ENCODE measurements around the gene PPM1L. TPM values are rescaled to one million over a fixed set of nuclear protein-coding genes. Genes with fewer than 3 reads are reported as not detected.

The PPM1L gene
- total RNA-seq, 2 donors from 2014 or later, result 23.8 to 47.4 TPM

DNA sequence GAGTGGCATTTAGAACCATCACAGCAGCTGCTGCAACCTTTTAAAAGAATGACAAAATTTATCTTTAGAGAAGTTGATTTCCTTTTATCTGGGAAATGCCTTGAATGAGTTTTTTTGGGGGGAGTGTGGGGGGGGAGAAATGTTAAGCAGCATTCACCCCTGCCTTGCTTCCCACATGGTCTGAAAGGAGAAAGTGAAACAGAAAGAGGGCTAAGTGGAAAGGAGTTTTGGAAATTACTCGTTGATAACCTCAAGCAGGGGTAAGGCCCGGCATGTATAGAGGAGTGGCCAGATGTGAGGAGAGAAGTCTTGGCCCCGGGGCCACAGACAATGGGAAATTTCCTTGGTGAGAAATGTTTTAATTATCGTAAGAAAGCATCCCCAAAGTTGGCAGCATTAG is 325.6 kb downstream of the PPM1L start:
- peaks cover 0 to 20% of the 10 kb centered on the region in 2 donors for H3K4me1 ChIP-seq
- peaks cover 15% of the 10 kb centered on the region for H3K36me3 ChIP-seq
- no peaks in the 10 kb centered on the region for H3K9me3 ChIP-seq
- DNase-seq (ENCODE audit: low spot score), result no peak
- H3K27me3 ChIP-seq, result no peaks in the 10 kb centered on the region
- TF ChIP-seq, protein P1, sequence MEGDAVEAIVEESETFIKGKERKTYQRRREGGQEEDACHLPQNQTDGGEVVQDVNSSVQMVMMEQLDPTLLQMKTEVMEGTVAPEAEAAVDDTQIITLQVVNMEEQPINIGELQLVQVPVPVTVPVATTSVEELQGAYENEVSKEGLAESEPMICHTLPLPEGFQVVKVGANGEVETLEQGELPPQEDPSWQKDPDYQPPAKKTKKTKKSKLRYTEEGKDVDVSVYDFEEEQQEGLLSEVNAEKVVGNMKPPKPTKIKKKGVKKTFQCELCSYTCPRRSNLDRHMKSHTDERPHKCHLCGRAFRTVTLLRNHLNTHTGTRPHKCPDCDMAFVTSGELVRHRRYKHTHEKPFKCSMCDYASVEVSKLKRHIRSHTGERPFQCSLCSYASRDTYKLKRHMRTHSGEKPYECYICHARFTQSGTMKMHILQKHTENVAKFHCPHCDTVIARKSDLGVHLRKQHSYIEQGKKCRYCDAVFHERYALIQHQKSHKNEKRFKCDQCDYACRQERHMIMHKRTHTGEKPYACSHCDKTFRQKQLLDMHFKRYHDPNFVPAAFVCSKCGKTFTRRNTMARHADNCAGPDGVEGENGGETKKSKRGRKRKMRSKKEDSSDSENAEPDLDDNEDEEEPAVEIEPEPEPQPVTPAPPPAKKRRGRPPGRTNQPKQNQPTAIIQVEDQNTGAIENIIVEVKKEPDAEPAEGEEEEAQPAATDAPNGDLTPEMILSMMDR (IDR thresholded peaks at IDR 0.05), result no peak
- no peak overlapping the region for H3K4me3 ChIP-seq
- peak overlapping the region; percentile 33 to 37 for H3K27ac ChIP-seq

DNA sequence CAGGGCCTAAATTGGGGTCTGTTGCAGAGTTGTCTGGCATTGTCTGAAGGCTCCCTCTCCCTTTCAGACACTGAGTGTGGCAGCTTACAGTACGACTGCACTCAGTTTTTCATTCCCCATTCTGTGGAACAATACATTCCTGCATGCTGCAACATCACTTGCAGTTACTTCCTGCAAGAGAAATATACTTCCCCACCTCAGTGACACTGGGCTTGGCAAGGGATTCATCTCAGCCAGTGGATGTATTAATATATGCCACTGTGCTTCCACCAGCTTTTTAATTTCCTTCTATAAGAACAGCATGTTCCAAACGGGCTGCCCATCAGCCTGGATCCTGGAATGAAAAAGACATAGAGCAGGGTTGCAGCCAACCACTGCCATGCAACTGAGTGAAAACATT is 326.0 kb downstream of the PPM1L start:
- no peaks in the 10 kb centered on the region for H3K27me3 ChIP-seq
- H3K4me3 ChIP-seq, result no peak overlapping the region
- H3K4me1 ChIP-seq, result peaks cover 0 to 20% of the 10 kb centered on the region in 2 donors
- DNase-seq (ENCODE audit: low spot score), result no peak
- H3K9me3 ChIP-seq, result no peaks in the 10 kb centered on the region
- TF ChIP-seq, protein P1 (IDR thresholded peaks at IDR 0.05), result no peak
- H3K36me3 ChIP-seq, result peaks cover 15% of the 10 kb centered on the region
- H3K27ac ChIP-seq, result peak overlapping the region; percentile 37 to 41

DNA sequence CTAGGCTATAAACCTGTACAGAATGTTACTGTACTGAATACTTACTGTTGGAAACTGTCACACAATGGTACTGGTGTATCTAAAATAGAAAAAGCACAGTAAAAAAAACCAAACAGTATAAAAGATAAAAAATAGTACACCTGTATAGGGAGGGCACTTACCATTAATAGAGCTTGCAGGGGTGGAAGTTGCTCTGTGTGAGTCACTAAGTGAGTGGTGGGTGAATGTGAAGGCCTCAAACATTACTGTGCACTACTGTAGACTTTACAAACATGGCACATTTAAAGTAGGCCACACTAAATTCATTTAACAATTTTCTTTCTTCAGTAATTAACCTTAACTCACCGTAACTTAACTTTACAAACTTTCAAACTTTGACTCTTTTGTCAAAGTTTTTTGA is 327.1 kb downstream of the PPM1L start:
- TF ChIP-seq, protein P1 (IDR thresholded peaks at IDR 0.05), result no peak
- Histone ChIP-seq H3K4me3 (no peak overlapping the region), H3K4me1 (peaks cover 0 to 20% of the 10 kb centered on the region in 2 donors), H3K36me3 (peaks cover 15% of the 10 kb centered on the region), H3K9me3 (no peaks in the 10 kb centered on the region), H3K27ac (peak overlapping the region in 1 of 2 donors; percentile 9), H3K27me3 (no peaks in the 10 kb centered on the region)
- DNase-seq (ENCODE audit: low spot score), result no peak

DNA sequence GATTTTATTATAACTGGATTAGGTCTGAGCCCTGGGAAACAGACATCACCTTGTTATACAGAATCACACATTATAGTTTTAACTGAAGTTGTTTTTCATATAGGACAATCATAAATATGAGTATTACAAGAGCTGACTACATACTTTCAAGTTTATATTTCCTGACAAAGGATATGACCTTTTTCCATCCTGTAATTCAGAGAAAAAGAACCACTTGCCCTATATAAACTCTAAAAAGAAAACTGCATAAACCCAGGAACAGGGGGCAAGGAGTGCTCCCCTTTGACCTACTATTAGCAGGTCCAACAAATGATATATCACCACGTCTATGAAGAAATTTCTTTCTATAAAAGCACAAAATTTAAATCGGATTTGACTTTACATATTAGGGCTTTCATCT is 328.2 kb downstream of the PPM1L start:
- H3K36me3 ChIP-seq, result peaks cover 15% of the 10 kb centered on the region
- H3K9me3 ChIP-seq, result no peaks in the 10 kb centered on the region
- TF ChIP-seq, protein P1 (IDR thresholded peaks at IDR 0.05), result no peak
- DNase-seq (ENCODE audit: low spot score), result no peak
- no peaks in the 10 kb centered on the region for H3K27me3 ChIP-seq
- no peak overlapping the region for H3K4me3 ChIP-seq
- no peak overlapping the region for H3K27ac ChIP-seq
- H3K4me1 ChIP-seq, result peaks cover 0 to 20% of the 10 kb centered on the region in 2 donors

DNA sequence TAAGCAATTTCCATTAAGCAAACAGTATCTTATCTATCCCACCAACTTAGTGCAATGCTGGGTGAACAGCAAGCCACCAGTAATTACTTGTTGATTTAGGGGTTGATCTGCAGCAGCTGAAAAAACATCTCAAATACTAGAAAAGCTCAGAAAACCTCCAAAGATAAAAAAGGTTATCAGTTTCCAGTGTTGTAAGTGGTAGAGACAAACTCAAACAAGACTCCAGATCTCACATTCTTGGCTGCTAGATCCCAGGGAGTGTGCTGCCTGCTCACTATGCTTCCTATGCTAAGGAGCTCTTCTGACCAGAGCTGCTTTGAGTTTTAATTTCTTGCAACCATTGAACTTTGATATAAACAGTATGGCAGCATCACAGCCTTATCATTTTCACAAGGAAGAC is 337.9 kb downstream of the PPM1L start:
- H3K9me3 ChIP-seq, result no peaks in the 10 kb centered on the region
- no peaks in the 10 kb centered on the region for H3K27me3 ChIP-seq
- DNase-seq (ENCODE audit: low spot score), result no peak
- H3K36me3 ChIP-seq, result peaks cover 3% of the 10 kb centered on the region
- H3K4me3 ChIP-seq, result no peak overlapping the region
- TF ChIP-seq, protein P1 (IDR thresholded peaks at IDR 0.05), result no peak
- H3K4me1 ChIP-seq, result peaks cover 0 to 17% of the 10 kb centered on the region in 2 donors
- no peak overlapping the region for H3K27ac ChIP-seq

DNA sequence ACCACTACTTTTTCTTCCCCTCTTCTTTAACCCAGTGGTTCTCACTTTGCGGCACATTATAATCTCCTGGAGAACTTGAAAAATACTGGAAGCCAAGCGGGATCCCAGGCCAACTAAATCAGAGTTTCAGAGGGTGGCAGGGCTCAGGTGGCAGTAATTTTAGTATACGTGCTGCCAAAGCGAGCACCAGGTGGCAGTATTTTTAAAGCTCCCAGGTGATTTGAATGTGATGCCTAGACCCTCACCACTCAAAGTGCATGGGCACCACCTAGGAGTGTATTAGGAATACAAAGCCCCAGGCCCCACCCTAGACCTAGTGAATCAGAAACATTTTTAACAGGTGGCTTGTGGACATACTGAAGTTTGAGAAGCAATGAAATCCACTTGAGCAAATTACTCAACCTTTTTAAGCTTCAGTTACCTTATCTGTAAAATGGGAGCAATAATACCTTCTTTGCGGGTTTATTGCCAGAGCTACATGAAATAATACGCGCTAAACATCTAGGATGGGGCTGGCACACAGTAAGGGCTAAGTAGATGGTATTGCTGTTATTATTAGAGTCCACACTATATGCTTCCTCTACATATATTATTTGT is 340.8 kb downstream of the PPM1L start:
- TF ChIP-seq, protein P1 (IDR thresholded peaks at IDR 0.05), result peak in 1 of 2 donors; percentile 49
- Histone ChIP-seq H3K4me3 (no peak overlapping the region), H3K9me3 (no peaks in the 10 kb centered on the region), H3K4me1 (peaks cover 0 to 39% of the 10 kb centered on the region in 2 donors), H3K27me3 (no peaks in the 10 kb centered on the region), H3K27ac (no peak overlapping the region), H3K36me3 (peaks cover 12% of the 10 kb centered on the region)
- DNase-seq (ENCODE audit: low spot score), result no peak

All from right atrium auricular region (tissue), 2 donors.